HEK293T (cell line): ENCODE data around the gene GADD45G.

ENCODE experiments used
- CTCF ChIA-PET: fragments of 350-600 bp; formaldehyde crosslinking; extraction: SDS; loops from one replicate; lab custom pipeline; 2021; ENCODE audit warnings: antibody characterized with exemption, inconsistent platforms; lab: Yijun Ruan, JAX
- POLR2A ChIA-PET: fragments of 350-600 bp; formaldehyde crosslinking; extraction: SDS; loops from one replicate; lab custom pipeline; 2020; ENCODE audit warnings: antibody characterized with exemption, inconsistent platforms; lab: Yijun Ruan, JAX
- DNase-seq: peaks from one replicate; pipeline ENCODE4 v3.0.0; 2012; ENCODE audit warnings: mixed read lengths; ENCODE audit errors: extremely low spot score
- ARNT ChIP-seq: fragments of 450-650 bp; IDR thresholded peaks from 2 replicates; pipeline ENCODE4 v1.6.1; 2017; ENCODE audit warnings: mild to moderate bottlenecking
- BHLHE40 ChIP-seq: fragments of 450-650 bp; IDR thresholded peaks from 2 replicates; pipeline ENCODE4 v1.6.1; 2016; ENCODE audit warnings: mild to moderate bottlenecking, moderate library complexity, borderline replicate concordance
- CTBP1 ChIP-seq: fragments of 450-650 bp; IDR thresholded peaks from 2 replicates; pipeline ENCODE4 v1.6.1; 2016; ENCODE audit warnings: borderline replicate concordance
- ELF4 ChIP-seq: fragments of 450-650 bp; IDR thresholded peaks from 2 replicates; pipeline ENCODE4 v1.6.1; 2017; ENCODE audit warnings: antibody characterized with exemption
- FOXA1 ChIP-seq: fragments of 450-650 bp; IDR thresholded peaks from 2 replicates; pipeline ENCODE4 v1.6.1; 2016; ENCODE audit warnings: mild to moderate bottlenecking
- FOXK2 ChIP-seq: fragments of 450-650 bp; IDR thresholded peaks from 2 replicates; pipeline ENCODE4 v1.6.1; 2016; ENCODE audit warnings: mild to moderate bottlenecking
- FOXM1 ChIP-seq: fragments of 450-650 bp; IDR thresholded peaks from 2 replicates; pipeline ENCODE4 v1.6.1; 2017; ENCODE audit warnings: mild to moderate bottlenecking, borderline replicate concordance
- HDGF ChIP-seq: fragments of 450-650 bp; IDR thresholded peaks from 2 replicates; pipeline ENCODE4 v1.6.1; 2017; ENCODE audit warnings: antibody characterized with exemption, borderline replicate concordance
- L3MBTL2 ChIP-seq: fragments of 450-650 bp; conservative IDR thresholded peaks from 2 replicates; pipeline ENCODE4 v1.6.1; 2016; ENCODE audit warnings: mild to moderate bottlenecking
- LEF1 ChIP-seq: fragments of 450-650 bp; IDR thresholded peaks from 2 replicates; pipeline ENCODE4 v1.6.1; 2017; ENCODE audit warnings: mild to moderate bottlenecking, borderline replicate concordance
- NFRKB ChIP-seq: fragments of 450-650 bp; IDR thresholded peaks from 2 replicates; pipeline ENCODE4 v1.6.1; 2016; ENCODE audit warnings: mild to moderate bottlenecking, moderate library complexity
- SP1 ChIP-seq: fragments of 450-650 bp; IDR thresholded peaks from 2 replicates; pipeline ENCODE4 v1.6.1; 2017
- SUZ12 ChIP-seq: fragments of 450-650 bp; IDR thresholded peaks from 2 replicates; pipeline ENCODE4 v1.6.1; 2016; ENCODE audit warnings: mild to moderate bottlenecking
- TARDBP ChIP-seq: fragments of 450-650 bp; IDR thresholded peaks from 2 replicates; pipeline ENCODE4 v1.6.1; 2016
- ZNF384 ChIP-seq: fragments of 450-650 bp; IDR thresholded peaks from 2 replicates; pipeline ENCODE4 v1.6.1; 2016
- TF ChIP-seq, protein P1 (sequence below): fragments of 450-650 bp; IDR thresholded peaks from 2 replicates; pipeline ENCODE4 v1.6.1; 2016

GADD45G gene, protein sequence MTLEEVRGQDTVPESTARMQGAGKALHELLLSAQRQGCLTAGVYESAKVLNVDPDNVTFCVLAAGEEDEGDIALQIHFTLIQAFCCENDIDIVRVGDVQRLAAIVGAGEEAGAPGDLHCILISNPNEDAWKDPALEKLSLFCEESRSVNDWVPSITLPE

DNA sequence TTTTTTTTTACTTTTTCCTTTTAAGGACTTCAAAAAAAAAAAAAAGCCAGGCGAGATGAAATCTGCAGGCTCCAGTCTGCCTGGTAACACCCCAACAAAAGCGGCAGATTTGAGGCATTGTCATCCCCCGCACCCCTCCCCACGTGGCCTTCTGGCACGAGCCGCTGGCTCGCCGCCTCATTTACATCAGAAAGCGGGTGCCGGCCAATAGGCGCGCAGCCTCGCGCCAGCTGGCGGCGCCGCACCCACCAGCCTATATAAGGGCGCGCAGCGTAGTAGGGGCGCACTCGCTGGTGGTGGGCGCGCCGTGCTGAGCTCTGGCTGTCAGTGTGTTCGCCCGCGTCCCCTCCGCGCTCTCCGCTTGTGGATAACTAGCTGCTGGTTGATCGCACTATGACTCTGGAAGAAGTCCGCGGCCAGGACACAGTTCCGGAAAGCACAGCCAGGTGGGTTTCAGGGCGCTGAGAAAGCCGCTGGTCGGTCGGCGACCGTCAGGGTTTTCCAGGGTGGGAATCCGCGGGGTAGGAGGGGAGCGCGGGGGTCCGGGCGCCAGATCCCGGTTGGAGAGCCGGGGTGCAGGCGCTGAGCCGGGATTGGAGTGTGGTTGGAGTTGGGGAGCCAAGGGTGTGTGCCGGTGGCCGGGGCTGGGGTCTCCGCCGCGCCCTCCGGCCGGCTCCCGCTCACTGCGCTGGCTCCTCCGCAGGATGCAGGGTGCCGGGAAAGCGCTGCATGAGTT is at the start of gene GADD45G:
Gene GADD45G, plus strand, starts transcription at position 284 of the 736 bp plus-strand sequence. Its CDS starts 110 bp downstream, at position 394.
- TF ChIP-seq FOXK2, result no peak
- no peak for TF ChIP-seq TARDBP
- TF ChIP-seq ARNT, result no peak
- peak; percentile 55 for TF ChIP-seq L3MBTL2
- TF ChIP-seq ZNF384, result 0 out of 2 replicates have a peak, but pooled peaks have one; percentile 0
- peak; percentile 72 for DNase-seq
- POLR2A ChIA-PET, result interaction anchor here (0.6 to 1.5 kb wide), 6 partner anchors 11 to 491 kb away, joined by 3 to 6 read pairs (median 4); no protein-coding TSS in a partner anchor
- CTCF ChIA-PET, result interaction anchor here (1.5 to 1.7 kb wide), 2 partner anchors 492 to 500 kb away, joined by 4 to 11 read pairs; no protein-coding TSS in a partner anchor

DNA sequence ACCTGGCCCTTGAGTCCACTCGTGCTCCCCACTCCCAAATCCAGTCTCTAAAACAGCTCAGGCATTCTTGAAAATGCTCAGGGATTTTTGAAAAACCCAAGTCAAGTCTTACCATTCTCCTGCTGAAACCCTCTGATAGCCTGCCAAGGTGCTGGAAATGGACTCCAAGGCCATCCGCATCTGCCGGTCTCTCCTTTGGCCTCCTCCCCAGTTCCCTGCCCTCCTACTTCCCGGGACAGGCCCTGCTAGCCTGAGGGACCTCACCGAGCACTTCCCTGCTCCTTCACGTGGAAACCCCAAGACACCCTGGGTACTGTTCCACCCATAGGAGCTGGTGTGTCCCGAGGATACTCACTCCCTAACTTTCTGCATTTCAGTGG is 49.8 kb upstream of the GADD45G start:
- POLR2A ChIA-PET, result no interaction called here
- TF ChIP-seq LEF1, result no peak
- TF ChIP-seq ELF4, result no peak
- no peak for TF ChIP-seq FOXM1
- TF ChIP-seq FOXA1, result no peak
- no peak for TF ChIP-seq FOXK2
- no peak for TF ChIP-seq ARNT
- no peak for TF ChIP-seq BHLHE40
- no peak for TF ChIP-seq SUZ12
- no peak for TF ChIP-seq HDGF
- no peak for TF ChIP-seq TARDBP
- no peak for TF ChIP-seq L3MBTL2
- no peak for TF ChIP-seq NFRKB
- CTCF ChIA-PET, result no interaction called here
- DNase-seq, result no peak

DNA sequence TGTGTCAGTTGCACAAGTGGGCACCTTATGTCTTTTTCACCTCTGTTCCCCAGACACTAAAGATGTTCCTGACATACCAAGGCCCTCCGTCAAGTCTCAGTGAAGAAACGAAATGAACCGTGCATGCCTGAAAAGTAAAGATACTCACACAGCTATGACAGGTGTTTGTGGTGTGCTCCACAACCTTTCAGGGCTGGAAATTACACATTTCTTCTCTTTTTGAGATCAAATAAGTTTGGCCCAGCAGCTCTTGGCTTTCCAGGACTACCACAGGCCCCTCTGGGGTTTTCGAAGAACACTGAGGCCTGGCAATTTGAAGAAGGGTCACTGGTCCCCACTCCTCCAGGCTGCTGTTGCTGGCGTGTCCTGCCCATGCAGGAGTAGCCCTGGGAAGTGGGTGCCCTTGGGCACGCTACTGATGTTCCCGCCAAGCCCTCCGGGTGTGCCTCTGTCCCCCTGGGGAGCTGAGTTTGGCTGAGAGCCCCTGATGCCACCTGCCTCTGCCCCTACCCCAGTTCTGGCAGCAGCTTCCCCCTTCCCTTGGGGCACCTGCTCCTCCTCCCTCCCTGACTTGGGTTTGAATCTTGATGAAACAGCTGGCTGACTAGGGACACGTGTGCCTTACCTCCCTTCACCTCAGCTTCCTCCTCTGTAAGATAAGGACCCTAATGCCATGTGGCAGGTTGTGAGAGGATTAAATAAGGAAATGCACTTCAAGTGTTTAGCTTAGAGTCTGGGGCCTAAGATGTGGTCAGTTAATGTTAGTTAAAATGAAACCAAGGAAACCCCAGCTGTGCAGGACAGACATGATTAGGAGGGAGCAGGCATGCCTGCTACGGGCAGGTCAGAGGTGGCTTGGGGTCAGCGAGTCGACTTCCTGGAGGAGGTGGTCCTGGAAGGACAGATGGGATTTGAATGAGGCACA is 49.1 kb upstream of the GADD45G start:
- ChIA-PET CTCF (no interaction called here), POLR2A (no interaction called here)
- no peak for TF ChIP-seq SP1
- no peak for TF ChIP-seq SUZ12
- TF ChIP-seq FOXM1, result no peak
- DNase-seq, result no peak

DNA sequence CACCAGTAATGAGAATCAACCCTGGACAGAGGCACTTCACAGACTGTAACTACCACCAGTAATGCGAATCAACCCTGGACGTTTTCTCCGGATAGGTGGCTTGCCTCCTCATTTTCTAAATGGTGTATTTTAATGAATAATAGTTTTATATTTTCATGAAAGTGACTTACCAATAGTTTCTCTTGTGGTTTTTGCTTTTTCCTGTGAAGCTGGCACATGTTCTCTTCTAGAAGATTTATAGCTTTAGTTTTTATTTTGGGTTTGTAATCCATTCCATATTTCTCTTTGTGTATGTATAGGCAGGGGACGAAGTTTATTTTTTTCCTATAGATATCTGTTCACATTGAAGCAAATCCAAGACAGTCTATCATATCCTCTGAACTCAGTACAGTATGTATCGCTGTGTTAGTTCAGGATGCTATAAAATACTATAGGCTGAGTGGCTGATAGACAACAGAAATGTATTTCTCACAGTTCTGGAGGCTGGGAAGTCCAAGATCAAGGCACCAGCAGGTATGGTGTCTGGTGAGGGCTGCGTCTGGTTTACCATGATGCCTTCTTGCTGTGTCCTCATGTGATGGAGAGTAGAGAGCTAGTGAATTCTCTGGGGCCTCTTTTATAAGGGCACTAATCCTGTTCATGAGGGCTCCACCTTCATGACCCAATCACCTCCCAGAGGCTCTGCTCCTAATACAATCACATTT is 46.5 kb upstream of the GADD45G start:
- no peak for DNase-seq
- POLR2A ChIA-PET, result interaction anchor here (0.9 kb wide), 1 partner anchor 10 kb away, joined by 3 read pairs; no protein-coding TSS in a partner anchor
- CTCF ChIA-PET, result interaction anchor here (0.6 kb wide), 1 partner anchor 79 kb away, joined by 3 read pairs; no protein-coding TSS in a partner anchor
- TF ChIP-seq NFRKB (no peak), FOXA1 (no peak), CTBP1 (no peak), SP1 (no peak), FOXM1 (no peak), ARNT (no peak), SUZ12 (no peak), ELF4 (no peak), TARDBP (no peak), HDGF (no peak), L3MBTL2 (no peak), BHLHE40 (no peak), ZNF384 (no peak), LEF1 (no peak)
- TF ChIP-seq, protein P1, sequence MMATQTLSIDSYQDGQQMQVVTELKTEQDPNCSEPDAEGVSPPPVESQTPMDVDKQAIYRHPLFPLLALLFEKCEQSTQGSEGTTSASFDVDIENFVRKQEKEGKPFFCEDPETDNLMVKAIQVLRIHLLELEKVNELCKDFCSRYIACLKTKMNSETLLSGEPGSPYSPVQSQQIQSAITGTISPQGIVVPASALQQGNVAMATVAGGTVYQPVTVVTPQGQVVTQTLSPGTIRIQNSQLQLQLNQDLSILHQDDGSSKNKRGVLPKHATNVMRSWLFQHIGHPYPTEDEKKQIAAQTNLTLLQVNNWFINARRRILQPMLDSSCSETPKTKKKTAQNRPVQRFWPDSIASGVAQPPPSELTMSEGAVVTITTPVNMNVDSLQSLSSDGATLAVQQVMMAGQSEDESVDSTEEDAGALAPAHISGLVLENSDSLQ, result no peak

DNA sequence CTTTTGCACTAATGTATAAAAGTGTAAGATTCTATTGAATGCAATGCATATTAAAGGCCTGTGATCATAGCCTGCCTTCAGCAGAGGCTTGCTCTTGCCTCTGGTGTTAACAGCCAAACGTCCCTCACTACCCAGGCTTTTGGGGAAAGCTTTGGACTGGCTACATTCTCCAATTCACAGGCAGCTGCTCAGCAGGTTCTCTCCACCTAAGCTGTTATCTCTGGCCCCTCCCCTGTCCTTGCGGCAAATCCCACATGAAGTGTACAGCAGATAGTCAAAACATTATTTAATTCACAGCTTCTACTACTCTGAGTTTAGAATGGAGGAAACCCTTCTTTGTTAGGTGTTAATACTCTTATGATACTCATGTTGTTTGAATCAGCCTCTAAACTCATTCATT is 45.9 kb upstream of the GADD45G start:
- ChIA-PET POLR2A (no interaction called here), CTCF (no interaction called here)
- DNase-seq, result no peak
- no peak for TF ChIP-seq L3MBTL2
- TF ChIP-seq CTBP1, result no peak
- no peak for TF ChIP-seq SUZ12
- TF ChIP-seq BHLHE40, result no peak
- TF ChIP-seq LEF1, result no peak
- no peak for TF ChIP-seq SP1
- TF ChIP-seq NFRKB, result no peak
- TF ChIP-seq FOXK2, result no peak
- TF ChIP-seq ARNT, result no peak
- no peak for TF ChIP-seq TARDBP
- no peak for TF ChIP-seq FOXA1
- TF ChIP-seq HDGF, result no peak
- TF ChIP-seq FOXM1, result no peak
- TF ChIP-seq, protein P1, result no peak
- TF ChIP-seq ZNF384, result no peak
